Common myeloid progenitor, CD34-positive (primary cell): Measurements from ENCODE around the gene MTCL1.

Source experiments
- CTCF ChIA-PET: fragments of 350-600 bp; sonication (Branson Sonifier 250); formaldehyde crosslinking; loops from one replicate; lab custom pipeline; 2021; ENCODE audit warnings: antibody characterized with exemption; lab: Charles Lee
- POLR2A ChIA-PET: fragments of 350-600 bp; sonication (Branson Sonifier 250); formaldehyde crosslinking; loops from one replicate; lab custom pipeline; 2021; ENCODE audit warnings: antibody characterized with exemption; lab: Charles Lee
- DNase-seq, 3 donors: peaks; one replicate each; pipeline versions ENCODE4 v3.0.0 to v3.0.0-alpha.2; 2013
- H3K27ac ChIP-seq, 2 experiments: 1 replicate in 1 of 2; 2 replicates in 1 of 2; pipeline ENCODE4 v1.7.0; 2013; ENCODE audit warnings: inconsistent platforms in 2 of 2, low read length in 2 of 2, mild to moderate bottlenecking in 2 of 2, low read depth in 1 of 2, moderate library complexity in 1 of 2; ENCODE audit not compliant: severe bottlenecking in 2 of 2, insufficient read depth in 1 of 2, poor library complexity in 1 of 2
- H3K27me3 ChIP-seq, 5 experiments: replicated peaks in 2 of 5; 1 replicate in 3 of 5; 2 replicates in 2 of 5; pipeline versions ENCODE4 v1.6.1 to v1.7.0; 2013; ENCODE audit warnings: low read length in 4 of 5, mild to moderate bottlenecking in 2 of 5, moderate library complexity in 2 of 5, inconsistent platforms in 1 of 5; ENCODE audit not compliant: insufficient read depth in 5 of 5, control insufficient read depth in 4 of 5
- H3K36me3 ChIP-seq, 4 experiments: 1 replicate in 2 of 4; 2 replicates in 2 of 4; pipeline versions ENCODE4 v1.6.1 to v1.7.0; 2013; ENCODE audit warnings: low read length in 3 of 4, control low read depth in 1 of 4, mild to moderate bottlenecking in 1 of 4; ENCODE audit not compliant: control insufficient read depth in 4 of 4, insufficient read depth in 4 of 4
- H3K4me1 ChIP-seq, 4 experiments: 1 replicate in 3 of 4; 2 replicates in 1 of 4; pipeline versions ENCODE4 v1.6.1 to v1.7.1; 2013; ENCODE audit warnings: low read length in 3 of 4, mild to moderate bottlenecking in 3 of 4, control low read depth in 1 of 4, inconsistent platforms in 1 of 4, moderate library complexity in 1 of 4; ENCODE audit not compliant: control insufficient read depth in 4 of 4, insufficient read depth in 4 of 4; ENCODE audit errors: control extremely low read depth in 1 of 4
- H3K4me3 ChIP-seq, 7 experiments: 1 replicate in 4 of 7; 2 replicates in 3 of 7; pipeline versions ENCODE4 v1.5.1 to v1.7.0; 2013; ENCODE audit warnings: mild to moderate bottlenecking in 7 of 7, low read length in 6 of 7, moderate library complexity in 6 of 7, inconsistent platforms in 2 of 7, low read depth in 2 of 7, control low read depth in 1 of 7; ENCODE audit not compliant: insufficient read depth in 4 of 7, control insufficient read depth in 1 of 7; ENCODE audit errors: extremely low read depth in 1 of 7
- H3K9me3 ChIP-seq, 5 experiments: 1 replicate in 4 of 5; 2 replicates in 1 of 5; pipeline versions ENCODE4 v1.6.1 to v1.7.1; 2013; ENCODE audit warnings: low read length in 4 of 5, mild to moderate bottlenecking in 2 of 5, inconsistent platforms in 1 of 5, low read depth in 1 of 5, moderate library complexity in 1 of 5; ENCODE audit not compliant: control insufficient read depth in 4 of 5, insufficient read depth in 2 of 5; ENCODE audit errors: control extremely low read depth in 1 of 5
- WGBS: methylation state at CpG from one replicate; pipeline ENCODE4 v1.1.5; 2013; ENCODE audit not compliant: insufficient coverage; 5-methylcytosine and 5-hydroxymethylcytosine counted together

Gene MTCL1

DNA sequence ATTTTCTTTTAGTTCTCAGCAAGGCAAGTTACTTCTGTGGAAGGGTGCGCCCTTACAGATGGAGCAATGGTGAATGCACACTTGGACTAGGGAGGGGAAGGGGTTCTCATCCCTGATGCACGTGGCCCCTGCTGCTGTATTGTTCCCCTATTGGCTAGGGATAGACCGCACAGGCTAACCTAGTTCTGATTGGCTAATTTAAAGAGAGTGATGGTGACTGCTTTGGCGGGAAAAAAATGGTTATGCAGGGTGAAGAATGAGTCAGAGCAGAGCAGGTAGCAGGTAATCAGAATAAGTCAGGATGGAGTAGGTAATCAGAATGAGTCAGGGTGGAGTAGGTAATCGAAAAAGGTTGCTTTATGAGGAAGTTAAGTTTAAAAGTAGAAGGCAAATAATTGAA, 171.5 kb downstream of the MTCL1 start:
- WGBS = 86% methylated on average over 4 of the region's 5 CpGs
- H3K4me1 ChIP-seq = no peaks in the 10 kb centered on the region
- H3K27me3 ChIP-seq = peaks cover 0 to 5% (median 2%) of the 10 kb centered on the region in 5 experiments
- H3K4me3 ChIP-seq = no peak overlapping the region
- DNase-seq = no peak
- no peak overlapping the region for H3K27ac ChIP-seq
- H3K9me3 ChIP-seq = peaks cover 0 to 5% (median 3%) of the 10 kb centered on the region in 5 experiments
- ChIA-PET CTCF (interaction anchor here (1.2 kb wide), 1 partner anchor 79 kb away, joined by 3 read pairs; no protein-coding TSS in a partner anchor), POLR2A (no interaction called here)
- no peaks in the 10 kb centered on the region for H3K36me3 ChIP-seq

DNA sequence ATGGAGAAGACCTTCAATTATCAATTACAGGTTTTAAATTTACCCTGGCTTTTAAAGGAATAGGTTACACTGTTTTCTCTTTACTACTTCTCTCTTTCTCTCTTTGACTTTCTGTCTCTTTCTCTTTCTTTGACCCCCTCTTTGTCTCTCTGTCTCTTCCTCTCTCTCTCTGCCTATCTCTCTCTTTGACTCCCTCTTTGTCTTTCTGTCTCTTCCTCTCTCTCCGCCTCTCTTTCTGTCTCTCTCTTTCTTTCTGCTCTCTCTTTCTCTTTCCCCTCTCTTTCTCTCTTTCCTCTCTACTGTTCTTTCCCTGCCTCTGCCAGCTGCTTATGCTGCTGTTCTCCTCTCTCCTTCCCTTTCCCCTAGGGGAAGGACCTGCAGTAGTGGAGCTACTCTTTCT, 175.7 kb downstream of the MTCL1 start:
- 92% methylated on average over 1 of the region's 1 CpG for WGBS
- no peaks in the 10 kb centered on the region for H3K36me3 ChIP-seq
- DNase-seq = no peak
- CTCF ChIA-PET = interaction anchor here (1.4 kb wide), 1 partner anchor 107 kb away, joined by 3 read pairs; no protein-coding TSS in a partner anchor
- H3K9me3 ChIP-seq = peaks cover 0 to 13% (median 6%) of the 10 kb centered on the region in 5 experiments
- H3K27me3 ChIP-seq = no peaks in the 10 kb centered on the region
- no peak overlapping the region for H3K27ac ChIP-seq
- H3K4me3 ChIP-seq = no peak overlapping the region
- POLR2A ChIA-PET = interaction anchor here (0.7 kb wide), 1 partner anchor 537 kb away, joined by 3 read pairs; no protein-coding TSS in a partner anchor
- H3K4me1 ChIP-seq = no peaks in the 10 kb centered on the region
